Left forelimb (tissue), 1 donor: Measurements from ENCODE around the gene USE1.
A peak's percentile ranks its signal among the peaks of the same experiment; 100 is the strongest.

Source experiments
- DNase-seq: peaks from one replicate; pipeline ENCODE4 v3.0.0-alpha.2; 2018; ENCODE audit warnings: low spot score

Gene USE1

GRCh38 chr19:17205237-17206140, 9.7 kb upstream of the USE1 start:
- no peak for DNase-seq

DNA sequence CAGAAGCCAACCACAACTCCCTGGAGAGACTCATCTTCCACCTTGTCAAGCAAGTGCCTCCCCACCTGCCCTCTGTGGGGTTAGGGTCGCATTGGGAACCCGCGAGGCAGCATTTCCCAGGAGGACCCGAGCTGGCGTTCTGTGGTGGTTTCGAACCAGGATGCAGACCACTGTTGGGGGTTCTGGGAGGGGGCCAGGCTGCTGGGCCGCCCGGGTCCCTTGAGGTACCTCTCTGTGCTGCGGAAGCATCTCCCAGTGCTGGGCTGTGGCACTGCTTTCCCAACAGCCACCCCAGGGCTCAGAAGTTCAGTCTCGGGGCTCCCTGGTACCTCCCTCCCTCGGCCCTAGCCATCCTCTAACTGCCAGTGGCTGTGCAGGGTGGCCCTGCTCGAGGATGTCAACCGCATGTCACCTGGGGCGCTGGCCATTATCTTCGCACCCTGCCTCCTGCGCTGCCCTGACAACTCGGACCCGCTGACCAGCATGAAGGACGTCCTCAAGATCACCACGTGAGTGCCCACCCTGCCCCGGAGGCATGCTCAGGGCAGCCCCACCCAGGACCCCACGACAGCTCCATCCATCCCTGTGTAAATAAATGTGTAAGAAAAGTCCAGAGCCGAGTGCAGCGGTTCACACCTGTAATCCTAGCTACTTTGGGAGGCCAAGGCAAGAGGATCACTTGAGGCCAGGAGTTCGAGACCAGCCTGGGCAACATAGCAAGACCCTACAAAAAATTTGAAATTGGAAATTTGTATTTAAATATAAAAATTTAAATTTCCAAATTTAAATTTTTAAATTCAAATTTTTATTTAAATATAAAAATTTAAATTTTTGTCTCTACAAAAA, 8.2 kb upstream of the USE1 start:
- DNase-seq: no peak

- no peak for DNase-seq
Observed at GRCh38 chr19:17209126-17210036, 5.8 kb upstream of the USE1 start.

- DNase-seq: no peak
Observed at GRCh38 chr19:17210296-17210695, 4.9 kb upstream of the USE1 start.

DNA sequence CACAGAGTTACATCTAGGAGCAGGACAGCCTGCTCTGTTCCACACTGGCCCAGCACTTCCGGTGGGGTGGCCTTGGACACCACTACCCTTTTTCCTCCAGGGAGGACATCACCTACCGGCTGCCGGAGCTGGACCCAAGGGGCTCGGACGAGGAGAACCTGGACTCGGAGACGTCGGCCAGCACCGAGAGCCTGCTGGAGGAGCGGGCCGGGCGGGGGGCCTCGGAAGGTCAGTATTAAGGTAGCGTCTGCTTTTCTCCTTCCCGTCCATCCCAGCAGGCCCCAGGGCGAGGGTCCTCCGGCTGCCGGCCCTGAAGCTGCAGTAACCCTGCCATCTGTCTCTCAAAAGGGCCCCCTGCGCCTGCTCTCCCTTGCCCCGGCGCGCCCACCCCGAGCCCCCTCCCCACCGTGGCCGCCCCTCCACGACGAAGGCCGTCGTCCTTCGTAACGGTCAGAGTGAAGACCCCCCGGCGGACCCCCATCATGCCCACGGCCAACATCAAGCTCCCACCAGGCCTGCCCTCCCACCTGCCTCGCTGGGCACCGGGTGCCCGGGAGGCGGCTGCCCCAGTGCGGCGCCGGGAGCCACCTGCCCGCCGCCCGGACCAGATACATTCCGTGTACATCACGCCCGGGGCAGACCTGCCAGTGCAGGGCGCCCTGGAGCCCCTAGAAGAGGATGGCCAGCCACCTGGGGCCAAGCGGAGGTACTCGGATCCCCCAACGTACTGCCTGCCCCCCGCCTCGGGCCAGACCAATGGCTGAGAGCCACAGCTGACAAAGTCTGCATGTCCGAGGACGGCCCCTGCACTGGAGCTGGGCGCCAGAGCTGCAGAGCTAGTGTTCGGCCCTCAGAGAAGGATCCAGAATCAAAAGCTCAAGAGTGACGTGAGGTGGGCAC, 3.4 kb upstream of the USE1 start:
- no peak for DNase-seq

DNA sequence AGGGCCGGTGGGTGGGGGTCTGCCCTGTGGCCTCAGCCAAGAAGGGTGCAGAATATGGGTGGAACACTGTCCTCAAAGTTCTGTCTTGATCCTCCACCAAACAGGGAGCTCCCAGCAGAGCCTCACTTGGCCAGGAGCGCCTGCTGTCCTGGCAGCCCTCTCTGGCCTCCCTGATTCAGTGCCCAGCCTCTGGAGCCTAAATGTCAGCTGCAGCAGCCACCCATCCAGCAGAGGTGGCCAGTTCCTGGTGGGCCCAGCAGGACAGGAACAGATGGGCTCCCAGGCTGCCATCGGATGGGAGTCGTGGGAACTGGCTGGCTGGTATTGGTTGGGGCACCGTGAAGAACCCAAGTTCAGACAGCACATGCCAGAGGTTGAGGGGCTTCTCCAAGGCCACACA, 1.8 kb upstream of the USE1 start:
- no peak for DNase-seq

- no peak for DNase-seq
Observed at GRCh38 chr19:17214508-17215126, 540 bp upstream of the USE1 start.

DNA sequence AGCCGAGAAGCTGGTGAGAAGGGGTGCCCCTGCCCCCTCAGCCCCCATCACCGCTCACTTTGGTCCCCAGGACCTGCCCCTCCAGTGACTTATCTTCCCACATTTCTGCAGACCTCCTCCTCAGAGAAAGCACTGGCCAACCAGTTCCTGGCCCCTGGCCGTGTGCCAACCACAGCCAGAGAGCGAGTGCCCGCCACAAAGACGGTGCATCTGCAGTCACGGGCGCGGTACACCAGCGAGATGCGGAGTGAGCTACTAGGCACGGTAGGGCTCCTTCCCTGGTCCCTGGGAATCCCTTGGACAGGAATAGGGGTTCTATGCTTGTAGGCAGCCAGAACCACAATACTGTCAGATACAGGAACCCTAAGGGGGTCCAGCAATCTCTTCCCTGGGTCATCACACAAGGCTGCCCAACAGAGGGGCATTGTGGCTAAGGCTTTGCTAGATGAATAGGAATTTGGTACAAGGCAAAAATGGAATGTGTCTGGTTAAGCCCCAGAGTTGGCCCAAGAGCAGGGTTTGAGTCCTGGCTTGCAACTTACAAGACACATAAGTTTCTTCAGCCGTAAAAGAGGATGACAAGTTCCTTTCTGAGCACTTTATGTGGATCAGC, 1.0 kb downstream of the USE1 start:
- DNase-seq: no peak

DNA sequence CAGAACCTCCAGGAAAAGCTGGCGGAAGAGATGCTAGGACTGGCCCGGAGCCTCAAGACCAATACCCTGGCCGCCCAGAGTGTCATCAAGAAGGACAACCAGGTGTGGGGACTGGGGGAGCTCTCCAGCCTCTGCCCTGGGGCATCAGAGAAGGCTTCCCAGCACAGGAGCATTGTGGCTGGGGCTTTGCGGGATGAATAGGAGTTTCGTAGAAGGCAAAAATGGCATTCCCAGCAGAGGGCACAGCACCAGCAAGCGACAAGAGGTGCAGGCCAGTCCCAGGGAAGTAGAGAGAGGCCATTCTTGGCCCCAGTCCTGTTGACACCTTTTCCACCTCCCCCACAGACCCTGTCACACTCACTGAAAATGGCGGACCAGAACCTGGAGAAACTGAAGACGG, 4.1 kb downstream of the USE1 start:
- DNase-seq: no peak

- DNase-seq: no peak
Observed at GRCh38 chr19:17220207-17220758, 5.1 kb downstream of the USE1 start.

- no peak for DNase-seq
Observed at GRCh38 chr19:17225053-17225452, 9.9 kb downstream of the USE1 start.

DNA sequence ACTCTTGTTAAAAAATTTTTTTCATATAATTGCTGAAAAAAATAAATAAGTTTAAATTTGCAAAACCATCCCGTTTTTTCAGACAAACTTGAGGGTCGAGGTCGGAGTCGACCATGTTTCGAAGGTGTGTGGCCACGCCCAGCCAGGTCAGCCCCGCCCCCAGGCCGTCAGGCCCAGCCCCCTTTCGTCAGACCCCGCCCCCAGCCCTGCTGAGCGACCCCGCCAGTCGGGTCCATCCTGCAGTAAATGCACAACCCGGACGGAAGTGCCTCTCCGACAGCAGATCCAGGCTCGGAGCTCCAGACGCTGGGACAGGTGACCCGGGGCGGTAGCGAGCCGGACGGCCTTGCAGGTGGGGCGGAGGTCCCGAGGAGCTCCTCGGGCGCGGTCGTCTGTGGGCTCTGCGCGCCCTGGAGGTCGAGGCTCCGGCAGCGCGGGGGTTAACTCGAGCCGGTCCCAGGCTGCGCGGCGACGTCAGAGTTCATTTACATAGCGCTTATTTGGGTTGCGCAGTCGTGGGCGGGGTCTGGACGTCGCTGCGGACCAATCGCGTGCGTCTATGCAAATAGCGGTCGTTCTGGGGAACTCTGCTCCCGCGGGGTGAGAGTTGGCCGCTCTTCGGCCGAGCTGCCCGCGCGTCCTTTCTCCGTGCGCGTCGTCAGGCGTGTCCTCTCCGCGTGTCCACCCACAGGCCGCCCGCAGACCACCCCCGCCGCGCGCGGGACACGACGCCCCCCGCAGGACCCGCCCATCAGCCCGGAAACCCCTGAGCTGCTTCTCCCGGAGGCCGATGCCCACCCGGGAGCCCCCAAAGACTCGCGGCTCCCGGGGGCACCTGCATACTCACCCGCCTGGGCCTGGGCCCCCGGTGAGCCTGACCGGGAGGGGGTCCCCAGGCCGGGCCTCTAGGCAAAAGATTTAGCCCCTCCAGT, 11.1 kb downstream of the USE1 start, which contains the start of gene OCEL1:
Gene OCEL1 (plus strand): TSS at position 225 of the 932 bp plus-strand sequence. CDS start 22 bp downstream, at position 247.
- DNase-seq: peak; percentile 99

DNA sequence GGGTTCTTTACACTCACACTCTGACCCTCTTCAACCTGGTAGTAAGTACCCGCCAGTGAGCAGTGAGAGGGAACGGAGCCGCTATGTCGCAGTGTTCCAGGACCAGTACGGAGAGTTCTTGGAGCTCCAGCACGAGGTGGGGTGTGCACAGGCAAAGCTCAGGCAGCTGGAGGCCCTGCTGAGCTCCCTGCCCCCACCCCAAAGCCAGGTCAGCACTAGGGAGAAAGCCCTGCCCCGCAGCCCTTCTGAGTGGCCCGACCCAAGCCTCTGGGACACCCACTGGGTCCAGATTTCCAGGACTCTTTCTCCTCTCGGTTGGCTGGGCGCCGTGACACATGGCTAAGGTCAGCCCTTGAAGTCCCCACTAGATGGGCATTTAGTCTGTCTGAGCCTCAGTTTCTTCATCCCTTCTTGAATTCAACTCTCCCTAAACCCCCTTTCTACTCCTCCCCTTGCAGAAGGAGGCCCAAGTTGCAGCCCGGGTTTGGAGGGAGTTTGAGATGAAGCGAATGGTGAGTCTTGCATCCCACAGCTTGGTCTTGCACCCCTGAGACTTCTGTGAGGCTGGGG, 12.7 kb downstream of the USE1 start:
- DNase-seq: no peak

GRCh38 chr19:17229890-17230289, 14.7 kb downstream of the USE1 start:
- no peak for DNase-seq

DNA sequence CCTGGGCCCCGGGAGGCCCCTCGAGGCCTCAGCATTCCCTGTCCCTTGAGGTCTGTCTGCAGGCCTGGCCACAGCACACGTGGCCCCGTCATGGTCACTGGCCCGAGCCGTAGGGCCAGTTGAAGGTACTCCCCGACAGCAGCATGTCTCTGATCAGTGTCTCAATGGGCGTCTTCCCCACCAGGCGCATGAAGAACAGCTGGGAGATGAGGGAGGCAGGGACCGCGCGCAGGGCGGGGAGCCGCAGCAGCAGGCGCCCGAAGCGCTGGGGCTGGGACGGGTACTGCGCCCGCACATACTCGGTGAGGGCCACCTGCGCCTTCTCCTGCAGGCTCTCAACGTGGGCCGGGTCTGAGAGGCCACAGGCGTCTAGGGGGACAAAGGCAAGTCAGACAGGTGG, 17.1 kb downstream of the USE1 start:
- DNase-seq: no peak

DNA sequence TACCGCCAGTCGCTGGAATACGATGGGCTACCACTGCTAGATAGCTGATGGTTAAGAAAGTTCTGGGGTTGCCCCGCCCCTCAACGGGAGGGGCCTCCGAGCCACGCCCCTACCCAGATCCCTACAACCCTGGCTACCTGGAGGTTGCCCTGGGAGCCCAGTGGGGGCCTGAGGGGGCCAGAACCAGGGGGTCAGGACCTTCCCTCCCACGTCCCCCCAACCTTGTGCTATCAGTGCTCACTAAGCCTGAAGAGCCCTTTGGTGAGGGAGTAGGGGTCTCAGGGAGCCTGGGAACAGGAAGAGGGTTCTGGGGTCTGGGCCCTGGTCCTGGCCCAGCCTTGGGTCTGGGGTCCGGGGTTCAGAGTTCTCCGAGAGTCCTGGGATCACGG, 19.7 kb downstream of the USE1 start:
- no peak for DNase-seq

DNA sequence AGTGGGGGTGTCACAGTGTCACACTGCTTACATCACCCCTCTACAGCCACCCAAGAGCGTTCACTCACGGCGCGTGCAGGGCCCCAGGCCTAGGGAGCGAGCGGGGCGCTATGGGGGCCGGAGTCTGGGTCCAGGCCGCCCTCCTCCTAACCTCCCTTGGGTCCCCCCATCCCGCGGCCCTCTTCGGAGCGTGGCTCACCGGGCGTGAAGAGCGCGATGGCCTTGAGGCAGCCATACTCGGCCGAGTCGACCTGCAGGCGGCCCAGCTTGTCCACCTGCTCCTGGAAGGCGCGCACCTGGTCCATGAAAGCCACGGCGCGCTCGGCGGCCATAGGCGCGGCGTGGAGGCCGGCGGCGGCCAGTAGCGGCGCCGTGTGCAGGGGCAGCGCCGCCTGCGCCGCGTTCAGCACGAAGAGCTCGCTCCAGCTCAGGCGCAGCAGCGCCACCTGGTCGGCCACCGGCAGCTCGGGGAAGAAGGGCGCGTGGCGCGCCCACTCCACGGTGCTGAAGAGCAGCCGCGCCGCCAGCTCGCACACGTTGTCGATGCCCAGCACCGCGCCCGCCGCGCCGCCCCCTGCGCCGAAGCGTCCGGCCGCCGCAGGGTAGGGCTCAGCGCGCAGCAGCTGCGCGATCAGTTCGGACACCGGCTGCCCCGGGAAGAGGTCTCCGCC, 20.3 kb downstream of the USE1 start:
- peak; percentile 79 for DNase-seq
